ENCODE data around the gene VAMP2.

VAMP2 gene

GRCh38 chr17:8138374-8138671 lies 24.4 kb downstream of the VAMP2 start (continued):
- TF ChIP-seq ZNF114 (tag by site-specific recombination; IDR thresholded peaks at IDR 0.05) (no peak), ZNF837 (tag by site-specific recombination; IDR thresholded peaks at IDR 0.05) (no peak), ZNF580 (tag by site-specific recombination; IDR thresholded peaks at IDR 0.05) (peak; percentile 56; the same call in 1 of the 2 replicates), BCL6B (tag by site-specific recombination; IDR thresholded peaks at IDR 0.05) (no peak), ZBTB7A (tag by site-specific recombination; IDR thresholded peaks at IDR 0.05; ENCODE audit: low read depth) (no peak), PRDM10 (tag by site-specific recombination; IDR thresholded peaks at IDR 0.05) (peak; percentile 66; the same call in 1 of the 2 replicates), ZNF521 (tag by site-specific recombination; IDR thresholded peaks at IDR 0.05) (no peak), ZNF670 (tag by site-specific recombination; IDR thresholded peaks at IDR 0.05; ENCODE audit: low read depth) (no peak), ZNF302 (tag by site-specific recombination; IDR thresholded peaks at IDR 0.05; ENCODE audit: low read depth) (no peak), ZNF2 (tag by site-specific recombination; IDR thresholded peaks at IDR 0.05) (no peak), KLF10 (tag by site-specific recombination; IDR thresholded peaks at IDR 0.05) (no peak), ZNF658 (tag by site-specific recombination; IDR thresholded peaks at IDR 0.05) (no peak), ZNF843 (tag by site-specific recombination; IDR thresholded peaks at IDR 0.05) (no peak), ZNF558 (tag by site-specific recombination; IDR thresholded peaks at IDR 0.05) (no peak), RBAK (tag by site-specific recombination; IDR thresholded peaks at IDR 0.05) (no peak), ZNF23 (tag by site-specific recombination; IDR thresholded peaks at IDR 0.05; ENCODE audit: borderline replicate concordance) (no peak), ZNF610 (tag by site-specific recombination; IDR thresholded peaks at IDR 0.05; ENCODE audit: borderline replicate concordance) (no peak)

GRCh38 chr17:8137645-8138373 lies 24.9 kb downstream of the VAMP2 start:
- POLR2A ChIA-PET = interaction anchor here (0.7 to 4.5 kb wide), 14 partner anchors 13 to 897 kb away, joined by 3 to 31 read pairs (median 4); partner anchors contain the start of genes AURKB, BORCS6 and HES7
- CTCF ChIA-PET = interaction anchor here (0.6 to 7.1 kb wide), 23 partner anchors 10 to 856 kb away, joined by 3 to 91 read pairs (median 5); partner anchors contain the start of genes ALOXE3, HES7, PER1 and TMEM107
- peak overlapping the region; percentile 28 for H3K4me3 ChIP-seq (ENCODE audit: low read depth, low read length)
- H3K9me3 ChIP-seq (ENCODE audit: control insufficient read depth, insufficient read depth, low read depth, low read length) = no peaks in the 10 kb centered on the region
- 0 out of 2 replicates have a peak, but pooled peaks cover 4% of the 10 kb centered on the region for H3K4me1 ChIP-seq (ENCODE audit: control insufficient read depth, insufficient read depth, low read length)
- H3K36me3 ChIP-seq (ENCODE audit: control insufficient read depth in 2 of 2, insufficient read depth in 1 of 2, low read length in 2 of 2) = peaks cover 0 to 29% of the 10 kb centered on the region in 2 experiments; a peak in 1 of 3 replicates
- H3K27ac ChIP-seq (ENCODE audit: extremely low read depth, low read depth, low read length) = peak overlapping the region; percentile 32
- TF ChIP-seq ZNF114 (tag by site-specific recombination; IDR thresholded peaks at IDR 0.05) = no peak
- no peak for TF ChIP-seq ZNF175 (tag by site-specific recombination; IDR thresholded peaks at IDR 0.05)
- TF ChIP-seq ZNF426 (tag by site-specific recombination; IDR thresholded peaks at IDR 0.05) = no peak
- no peak for TF ChIP-seq ZNF513 (tag by site-specific recombination; IDR thresholded peaks at IDR 0.05)
- no peak for TF ChIP-seq PRDM6 (tag by site-specific recombination; IDR thresholded peaks at IDR 0.05)
- TF ChIP-seq ZNF121 (tag by site-specific recombination; IDR thresholded peaks at IDR 0.05) = no peak
- no peak for TF ChIP-seq KLF9 (tag by site-specific recombination; IDR thresholded peaks at IDR 0.05; ENCODE audit: low read depth)
- no peak for TF ChIP-seq ZNF639 (tag by site-specific recombination; IDR thresholded peaks at IDR 0.05)
- no peak for TF ChIP-seq ZNF544 (tag by site-specific recombination; IDR thresholded peaks at IDR 0.05)
- TF ChIP-seq MYNN (tag by site-specific recombination; IDR thresholded peaks at IDR 0.05; ENCODE audit: borderline replicate concordance) = peak; percentile 16; the same call in 1 of the 2 replicates
- TF ChIP-seq KLF7 (tag by site-specific recombination; IDR thresholded peaks at IDR 0.05; ENCODE audit: borderline replicate concordance) = 0 out of 2 replicates have a peak, but pooled peaks have one; percentile 6

Measured in HEK293 (cell line).